Cardiac fibroblast (primary cell): ENCODE measurements around the gene BICRA.
A peak's percentile ranks its signal among the peaks of the same experiment; 100 is the strongest.

ENCODE experiments used
- DNase-seq, 2 donors: peaks; one replicate each; pipeline versions ENCODE4 v3.0.0 to v3.0.0-alpha.2; 2010; ENCODE audit warnings: low read depth in 2 of 2
- H3K4me3 ChIP-seq, 2 donors: replicated peaks in 1 of 2; 1 replicate in 1 of 2; 2 replicates in 1 of 2; pipeline ENCODE4 v1.5.1; 2011; ENCODE audit warnings: low read depth in 2 of 2, low read length in 2 of 2, mild to moderate bottlenecking in 2 of 2, moderate library complexity in 1 of 2
- TF ChIP-seq, protein P1 (sequence below): IDR thresholded peaks from one replicate; pipeline ENCODE4 v1.5.1; 2011; ENCODE audit warnings: low read depth, mild to moderate bottlenecking, low read length, inconsistent platforms

The BICRA gene

DNA sequence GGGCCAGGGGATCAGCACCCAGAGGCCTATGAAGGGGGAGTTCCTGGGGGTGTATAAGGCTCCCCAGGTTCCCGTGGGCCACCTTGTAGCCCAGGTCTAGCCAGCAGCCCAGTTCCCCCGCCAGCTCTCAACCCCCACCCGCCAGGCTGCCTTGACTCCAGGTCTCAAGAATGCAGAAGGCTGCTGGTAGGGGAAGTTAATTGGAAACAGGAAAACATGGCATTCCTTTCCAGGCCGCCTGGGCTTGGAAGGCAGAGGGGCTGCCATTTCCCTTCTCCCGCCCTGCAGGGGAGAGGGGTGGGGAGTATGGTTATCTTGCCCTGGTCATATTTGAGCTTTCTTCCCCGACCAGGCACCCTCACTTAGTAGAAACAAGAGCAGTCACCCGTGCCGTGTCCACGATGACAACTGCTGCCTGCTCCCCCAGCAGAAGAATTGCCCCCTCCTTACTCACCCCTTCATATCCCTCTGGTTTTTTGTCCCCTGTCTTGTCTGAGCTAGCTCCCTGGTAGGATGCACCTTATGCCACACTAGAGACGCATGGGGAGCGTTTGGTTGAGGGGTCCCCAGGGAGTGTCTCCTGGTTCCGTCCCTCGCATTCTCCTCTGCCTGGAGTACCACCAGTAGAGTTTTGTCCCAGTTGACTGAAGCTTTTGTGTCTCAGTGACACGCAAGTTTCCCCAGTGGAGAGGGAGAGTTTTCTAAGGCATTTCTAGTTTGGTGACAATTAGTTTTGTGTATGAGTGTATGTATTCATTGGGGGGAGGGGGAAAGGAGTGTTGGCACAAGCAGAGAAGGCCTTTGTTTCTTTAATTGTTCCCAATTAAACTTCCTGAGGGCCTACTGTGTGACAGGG, 4.5 kb downstream of the BICRA start:
- H3K4me3 ChIP-seq = no peak overlapping the region
- TF ChIP-seq, protein P1, sequence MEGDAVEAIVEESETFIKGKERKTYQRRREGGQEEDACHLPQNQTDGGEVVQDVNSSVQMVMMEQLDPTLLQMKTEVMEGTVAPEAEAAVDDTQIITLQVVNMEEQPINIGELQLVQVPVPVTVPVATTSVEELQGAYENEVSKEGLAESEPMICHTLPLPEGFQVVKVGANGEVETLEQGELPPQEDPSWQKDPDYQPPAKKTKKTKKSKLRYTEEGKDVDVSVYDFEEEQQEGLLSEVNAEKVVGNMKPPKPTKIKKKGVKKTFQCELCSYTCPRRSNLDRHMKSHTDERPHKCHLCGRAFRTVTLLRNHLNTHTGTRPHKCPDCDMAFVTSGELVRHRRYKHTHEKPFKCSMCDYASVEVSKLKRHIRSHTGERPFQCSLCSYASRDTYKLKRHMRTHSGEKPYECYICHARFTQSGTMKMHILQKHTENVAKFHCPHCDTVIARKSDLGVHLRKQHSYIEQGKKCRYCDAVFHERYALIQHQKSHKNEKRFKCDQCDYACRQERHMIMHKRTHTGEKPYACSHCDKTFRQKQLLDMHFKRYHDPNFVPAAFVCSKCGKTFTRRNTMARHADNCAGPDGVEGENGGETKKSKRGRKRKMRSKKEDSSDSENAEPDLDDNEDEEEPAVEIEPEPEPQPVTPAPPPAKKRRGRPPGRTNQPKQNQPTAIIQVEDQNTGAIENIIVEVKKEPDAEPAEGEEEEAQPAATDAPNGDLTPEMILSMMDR = no peak
- DNase-seq = peak; percentile 52 to 84

DNA sequence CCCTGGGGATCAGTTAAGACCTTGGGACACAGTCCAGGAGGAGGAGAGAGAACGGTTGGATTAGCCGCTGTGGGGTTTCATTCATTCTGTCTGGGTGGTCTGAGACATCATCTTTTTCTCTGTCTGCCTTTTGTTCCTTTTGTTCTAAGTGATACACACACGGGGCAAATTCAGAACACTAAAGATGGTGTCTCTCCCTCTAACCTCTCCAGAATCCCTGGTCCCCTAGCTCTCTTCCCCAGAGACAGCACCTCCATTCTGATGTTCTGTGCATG, 5.0 kb downstream of the BICRA start:
- DNase-seq = no peak
- H3K4me3 ChIP-seq = no peak overlapping the region
- TF ChIP-seq, protein P1 = no peak

DNA sequence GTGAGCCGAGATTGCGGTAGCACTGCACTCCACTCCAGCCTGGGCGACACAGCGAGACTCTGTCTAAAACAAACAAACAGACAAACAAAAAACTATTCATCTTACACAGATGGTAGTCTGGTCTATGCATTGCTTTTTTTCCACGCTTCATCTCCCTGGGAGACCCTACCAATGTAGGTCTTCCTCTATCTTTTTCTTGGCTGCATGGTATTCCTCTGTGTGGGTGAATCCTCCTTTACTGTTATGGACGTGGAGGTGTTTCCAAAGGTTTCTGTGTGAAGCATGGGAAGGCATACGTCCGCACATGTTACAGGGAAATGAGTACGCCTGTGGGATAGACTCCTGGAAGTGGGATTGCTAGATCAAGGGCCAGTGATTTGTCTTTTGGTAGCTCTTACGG, 5.6 kb downstream of the BICRA start:
- no peak for DNase-seq
- TF ChIP-seq, protein P1 = no peak
- H3K4me3 ChIP-seq = no peak overlapping the region

DNA sequence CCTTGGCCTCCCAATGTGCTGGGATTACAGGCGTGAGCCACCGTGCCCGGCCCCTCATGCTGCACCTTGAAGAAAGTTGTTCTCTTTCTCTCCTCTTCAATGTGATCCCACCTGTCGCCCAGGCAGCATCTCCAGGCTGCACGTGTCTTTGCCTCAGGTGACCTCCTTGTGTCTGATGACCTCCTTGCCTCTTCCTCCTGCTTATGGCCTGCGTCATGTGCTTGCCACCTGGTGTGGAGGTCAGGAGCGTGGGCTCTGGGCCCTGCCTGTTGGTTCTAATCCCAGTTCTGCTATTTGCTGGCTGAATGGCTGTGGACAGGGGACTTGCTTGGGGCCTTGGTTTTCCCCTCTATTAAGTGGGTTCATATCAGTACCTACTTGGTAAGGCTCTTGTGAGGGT, 6.3 kb downstream of the BICRA start:
- no peak overlapping the region for H3K4me3 ChIP-seq
- TF ChIP-seq, protein P1 = no peak
- no peak for DNase-seq

DNA sequence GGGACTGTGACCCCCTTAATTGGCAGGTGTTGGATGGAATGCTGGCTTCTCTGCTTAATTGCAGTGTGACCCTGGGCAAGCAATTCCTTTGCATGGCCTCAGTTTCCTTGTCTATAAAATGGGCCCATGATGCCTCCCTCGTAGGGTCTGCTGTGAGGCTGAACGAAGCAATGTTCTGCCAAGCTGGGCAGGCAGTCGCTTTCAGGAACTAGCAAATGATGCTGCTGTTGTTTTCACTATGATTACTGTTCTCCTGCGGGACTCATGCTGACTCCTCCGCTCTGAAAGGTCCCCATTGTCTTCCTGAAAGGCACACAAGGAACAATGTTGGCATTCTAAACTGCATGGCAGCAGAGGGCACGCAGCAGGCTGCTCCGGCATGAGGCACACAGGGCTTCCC, 6.8 kb downstream of the BICRA start:
- TF ChIP-seq, protein P1 = no peak
- DNase-seq = no peak
- H3K4me3 ChIP-seq = no peak overlapping the region

DNA sequence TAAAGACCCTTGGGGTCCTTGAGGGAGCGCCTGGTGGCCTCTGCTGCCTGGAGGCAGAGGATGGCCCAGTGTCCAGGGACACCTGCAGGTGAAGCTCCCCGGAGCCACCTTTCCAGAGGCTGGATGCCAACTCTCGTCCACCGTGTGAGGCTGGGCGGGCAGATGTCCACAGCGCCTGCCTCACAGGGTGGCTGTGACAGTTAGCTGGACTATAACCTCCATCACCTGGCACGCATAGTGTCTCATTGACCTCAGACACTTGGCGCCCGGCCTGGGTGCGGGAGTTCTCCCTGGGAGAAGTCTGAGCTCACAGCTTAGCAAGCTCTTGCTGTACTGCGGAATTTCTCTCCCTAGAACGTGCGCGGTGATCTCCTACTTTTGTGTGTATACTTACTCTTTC, 9.8 kb downstream of the BICRA start:
- TF ChIP-seq, protein P1 = no peak
- peak; percentile 32 to 46 for DNase-seq
- H3K4me3 ChIP-seq = no peak overlapping the region

DNA sequence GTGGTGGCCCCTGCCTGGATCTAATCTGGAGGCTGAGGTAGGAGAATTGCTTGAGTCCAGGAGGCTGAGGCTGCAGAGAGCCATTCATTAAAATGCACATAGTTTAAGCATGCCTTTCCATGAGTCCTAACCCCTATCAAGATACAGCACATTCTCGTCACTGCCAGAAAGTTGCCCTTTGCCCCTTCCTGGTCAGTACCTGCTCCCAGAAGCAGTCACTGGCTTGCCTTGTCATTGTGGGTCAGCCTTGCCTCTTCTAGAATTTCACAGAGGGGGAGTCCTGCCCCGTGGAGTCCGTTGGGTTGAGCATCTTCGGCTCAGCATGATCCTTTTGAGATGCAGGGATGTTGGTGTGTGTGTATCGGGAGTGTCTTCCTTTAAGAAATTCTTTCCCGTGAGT, 10.8 kb downstream of the BICRA start:
- H3K4me3 ChIP-seq = no peak overlapping the region
- peak in 1 of 2 donors; percentile 32 for DNase-seq
- TF ChIP-seq, protein P1 = no peak
